ENCODE results near the gene CEP135.

CEP135 gene

DNA sequence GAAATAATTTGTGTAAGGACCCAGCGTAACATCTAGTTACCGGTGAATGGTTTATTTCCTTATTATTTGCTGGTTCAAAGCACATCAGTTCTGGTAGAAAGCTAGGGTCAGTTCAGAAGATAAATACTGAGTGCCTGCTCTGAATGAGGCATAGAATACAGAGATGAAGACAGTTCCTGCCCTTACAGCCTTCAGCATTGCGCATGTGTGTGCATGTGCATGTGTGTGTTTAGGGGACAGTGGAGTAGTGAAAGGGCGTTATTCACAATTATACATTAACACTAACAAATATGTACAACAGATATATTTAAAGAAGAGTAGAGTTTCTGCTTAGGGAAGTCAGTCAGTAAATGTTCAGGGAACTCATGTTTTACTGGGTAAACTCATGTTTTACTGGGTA lies 29.1 kb downstream of the CEP135 start:
- no peak for DNase-seq (ENCODE audit: low read depth)
- H3K36me3 ChIP-seq (ENCODE audit: control insufficient read depth, insufficient read depth, low read length, severe bottlenecking): peaks cover 6% of the 10 kb centered on the region

GRCh38 chr4:55979562-55979961 lies 30.8 kb downstream of the CEP135 start:
- Histone ChIP-seq H3K9ac (ENCODE audit: low read length) (no peak overlapping the region), H3K27me3 (replicated peaks; ENCODE audit: control insufficient read depth, insufficient read depth, low read length) (no peaks in the 10 kb centered on the region), H3K36me3 (ENCODE audit: control insufficient read depth, insufficient read depth, low read length, severe bottlenecking) (peaks cover 9% of the 10 kb centered on the region), H3K4me3 (ENCODE audit: low read length) (no peak overlapping the region), H3K4me1 (ENCODE audit: control insufficient read depth, insufficient read depth, low read length) (no peaks in the 10 kb centered on the region), H3K9me3 (ENCODE audit: control insufficient read depth, low read length) (no peaks in the 10 kb centered on the region)
- DNase-seq (ENCODE audit: low read depth): no peak

More for the DNA sequence above, 29.1 kb downstream of the CEP135 start:
- no peak overlapping the region for H3K4me3 ChIP-seq (ENCODE audit: low read length)
- no peaks in the 10 kb centered on the region for H3K9me3 ChIP-seq (ENCODE audit: control insufficient read depth, low read length)
- H3K9ac ChIP-seq (ENCODE audit: low read length): no peak overlapping the region
- H3K27me3 ChIP-seq (replicated peaks; ENCODE audit: control insufficient read depth, insufficient read depth, low read length): no peaks in the 10 kb centered on the region
- H3K4me1 ChIP-seq (ENCODE audit: control insufficient read depth, insufficient read depth, low read length): no peaks in the 10 kb centered on the region

- no peak for DNase-seq (ENCODE audit: low read depth)
- peaks cover 12% of the 10 kb centered on the region for H3K36me3 ChIP-seq (ENCODE audit: control insufficient read depth, insufficient read depth, low read length, severe bottlenecking)
Observed at GRCh38 chr4:55980725-55981124, 32.0 kb downstream of the CEP135 start.

GRCh38 chr4:55982976-55983375 lies 34.2 kb downstream of the CEP135 start:
- Histone ChIP-seq H3K4me3 (ENCODE audit: low read length) (no peak overlapping the region), H3K4me1 (ENCODE audit: control insufficient read depth, insufficient read depth, low read length) (no peaks in the 10 kb centered on the region), H3K27me3 (replicated peaks; ENCODE audit: control insufficient read depth, insufficient read depth, low read length) (no peaks in the 10 kb centered on the region)

More at GRCh38 chr4:55980725-55981124, 32.0 kb downstream of the CEP135 start:
- H3K27me3 ChIP-seq (replicated peaks; ENCODE audit: control insufficient read depth, insufficient read depth, low read length): no peaks in the 10 kb centered on the region
- H3K4me3 ChIP-seq (ENCODE audit: low read length): no peak overlapping the region
- no peak overlapping the region for H3K9ac ChIP-seq (ENCODE audit: low read length)
- H3K4me1 ChIP-seq (ENCODE audit: control insufficient read depth, insufficient read depth, low read length): no peaks in the 10 kb centered on the region
- no peaks in the 10 kb centered on the region for H3K9me3 ChIP-seq (ENCODE audit: control insufficient read depth, low read length)

DNA sequence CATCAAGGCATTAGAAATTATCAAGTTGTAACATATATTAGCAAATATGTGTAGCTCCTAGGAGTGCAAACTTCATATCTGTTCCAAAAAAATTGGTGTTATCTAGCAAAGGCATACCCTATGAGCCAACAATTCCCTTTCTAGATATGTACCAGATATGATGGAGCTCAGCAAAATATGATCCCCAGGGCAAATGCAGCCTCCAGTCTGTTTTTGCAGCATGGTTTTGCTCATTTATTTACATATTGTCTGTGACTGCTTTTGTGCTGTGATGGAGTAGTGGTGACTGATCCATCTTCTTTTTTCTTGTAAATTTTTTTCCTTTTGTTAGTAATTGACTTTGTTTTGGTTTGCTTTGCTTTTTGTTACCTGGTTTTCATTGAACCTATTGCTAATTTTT lies 41.0 kb downstream of the CEP135 start:
- Histone ChIP-seq H3K9ac (ENCODE audit: low read length) (no peak overlapping the region), H3K36me3 (ENCODE audit: control insufficient read depth, insufficient read depth, low read length, severe bottlenecking) (peaks cover 11% of the 10 kb centered on the region), H3K9me3 (ENCODE audit: control insufficient read depth, low read length) (no peaks in the 10 kb centered on the region), H3K27me3 (replicated peaks; ENCODE audit: control insufficient read depth, insufficient read depth, low read length) (no peaks in the 10 kb centered on the region), H3K4me1 (ENCODE audit: control insufficient read depth, insufficient read depth, low read length) (no peaks in the 10 kb centered on the region), H3K4me3 (ENCODE audit: low read length) (no peak overlapping the region)
- DNase-seq (ENCODE audit: low read depth): peak; percentile 1

More at GRCh38 chr4:55982976-55983375, 34.2 kb downstream of the CEP135 start:
- Histone ChIP-seq H3K36me3 (ENCODE audit: control insufficient read depth, insufficient read depth, low read length, severe bottlenecking) (peaks cover 18% of the 10 kb centered on the region), H3K9ac (ENCODE audit: low read length) (no peak overlapping the region), H3K9me3 (ENCODE audit: control insufficient read depth, low read length) (no peaks in the 10 kb centered on the region)
- no peak for DNase-seq (ENCODE audit: low read depth)

DNA sequence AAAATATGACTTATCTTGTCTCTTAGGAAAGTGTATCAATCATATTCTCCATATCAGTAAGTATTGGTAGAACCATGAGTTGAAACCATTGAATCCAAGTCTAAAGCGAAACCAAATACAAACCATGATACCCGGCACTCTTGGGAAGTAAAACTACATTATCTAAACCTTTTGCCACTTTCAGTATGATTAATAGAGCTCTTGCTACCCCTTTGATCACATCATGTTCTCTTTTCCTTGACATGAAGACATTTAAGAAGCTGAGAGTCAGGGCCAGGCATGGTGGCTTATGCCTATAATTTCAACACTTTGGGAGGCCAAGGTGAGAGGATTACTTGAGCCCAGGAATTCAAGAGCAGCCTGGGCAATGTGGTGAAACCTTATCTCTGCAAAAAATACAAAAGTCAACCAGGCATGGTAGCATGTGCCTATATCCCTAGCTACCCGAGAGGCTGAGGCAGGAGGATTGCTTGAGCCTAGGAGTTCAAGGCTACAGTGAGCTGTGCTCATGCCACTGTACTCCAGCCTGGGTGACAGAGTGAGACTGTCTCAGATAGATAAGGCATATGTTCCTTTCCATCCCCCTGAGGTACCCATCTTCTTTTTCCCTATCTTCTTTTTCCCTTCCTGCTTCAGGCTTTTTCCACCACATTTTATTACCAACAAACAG lies 45.4 kb downstream of the CEP135 start:
- Histone ChIP-seq H3K36me3 (ENCODE audit: control insufficient read depth, insufficient read depth, low read length, severe bottlenecking) (peaks cover 4% of the 10 kb centered on the region), H3K27me3 (replicated peaks; ENCODE audit: control insufficient read depth, insufficient read depth, low read length) (no peaks in the 10 kb centered on the region), H3K4me1 (ENCODE audit: control insufficient read depth, insufficient read depth, low read length) (no peaks in the 10 kb centered on the region), H3K4me3 (ENCODE audit: low read length) (no peak overlapping the region), H3K9ac (ENCODE audit: low read length) (no peak overlapping the region), H3K9me3 (ENCODE audit: control insufficient read depth, low read length) (no peaks in the 10 kb centered on the region)
- no peak for DNase-seq (ENCODE audit: low read depth)

DNA sequence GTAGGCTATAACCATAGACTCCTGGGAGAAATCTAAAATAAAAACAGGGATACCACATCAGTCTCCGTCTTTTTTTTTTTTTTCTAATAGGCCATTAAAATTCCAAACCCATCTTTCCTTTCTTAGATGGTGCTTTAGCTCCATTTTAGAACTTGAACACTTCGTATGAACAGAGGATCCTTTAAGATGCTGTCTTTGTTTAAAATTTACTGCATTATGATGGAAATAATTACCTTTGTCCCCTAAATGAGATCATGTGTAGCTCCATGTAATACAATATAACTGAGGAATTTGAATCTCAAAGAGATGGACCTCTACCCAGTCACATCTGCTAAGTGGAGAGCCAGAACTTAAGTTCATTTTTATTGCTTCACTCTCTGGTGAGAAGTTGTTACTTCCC lies 47.9 kb downstream of the CEP135 start:
- H3K27me3 ChIP-seq (replicated peaks; ENCODE audit: control insufficient read depth, insufficient read depth, low read length): no peaks in the 10 kb centered on the region
- H3K36me3 ChIP-seq (ENCODE audit: control insufficient read depth, insufficient read depth, low read length, severe bottlenecking): peaks cover 20% of the 10 kb centered on the region

GRCh38 chr4:56003606-56004005 lies 54.9 kb downstream of the CEP135 start:
- H3K36me3 ChIP-seq (ENCODE audit: control insufficient read depth, insufficient read depth, low read length, severe bottlenecking): peaks cover 26% of the 10 kb centered on the region

More for the DNA sequence above, 47.9 kb downstream of the CEP135 start:
- Histone ChIP-seq H3K4me3 (ENCODE audit: low read length) (no peak overlapping the region), H3K9ac (ENCODE audit: low read length) (no peak overlapping the region), H3K9me3 (ENCODE audit: control insufficient read depth, low read length) (no peaks in the 10 kb centered on the region), H3K4me1 (ENCODE audit: control insufficient read depth, insufficient read depth, low read length) (no peaks in the 10 kb centered on the region)
- no peak for DNase-seq (ENCODE audit: low read depth)

GRCh38 chr4:56004235-56004634 lies 55.5 kb downstream of the CEP135 start:
- no peak for DNase-seq (ENCODE audit: low read depth)
- no peak overlapping the region for H3K9ac ChIP-seq (ENCODE audit: low read length)
- H3K4me1 ChIP-seq (ENCODE audit: control insufficient read depth, insufficient read depth, low read length): no peaks in the 10 kb centered on the region
- no peaks in the 10 kb centered on the region for H3K9me3 ChIP-seq (ENCODE audit: control insufficient read depth, low read length)
- H3K36me3 ChIP-seq (ENCODE audit: control insufficient read depth, insufficient read depth, low read length, severe bottlenecking): peaks cover 24% of the 10 kb centered on the region
- H3K27me3 ChIP-seq (replicated peaks; ENCODE audit: control insufficient read depth, insufficient read depth, low read length): no peaks in the 10 kb centered on the region
- no peak overlapping the region for H3K4me3 ChIP-seq (ENCODE audit: low read length)

More at GRCh38 chr4:56003606-56004005, 54.9 kb downstream of the CEP135 start:
- no peaks in the 10 kb centered on the region for H3K4me1 ChIP-seq (ENCODE audit: control insufficient read depth, insufficient read depth, low read length)
- H3K27me3 ChIP-seq (replicated peaks; ENCODE audit: control insufficient read depth, insufficient read depth, low read length): no peaks in the 10 kb centered on the region
- H3K4me3 ChIP-seq (ENCODE audit: low read length): no peak overlapping the region
- no peak overlapping the region for H3K9ac ChIP-seq (ENCODE audit: low read length)
- H3K9me3 ChIP-seq (ENCODE audit: control insufficient read depth, low read length): no peaks in the 10 kb centered on the region
- no peak for DNase-seq (ENCODE audit: low read depth)

DNA sequence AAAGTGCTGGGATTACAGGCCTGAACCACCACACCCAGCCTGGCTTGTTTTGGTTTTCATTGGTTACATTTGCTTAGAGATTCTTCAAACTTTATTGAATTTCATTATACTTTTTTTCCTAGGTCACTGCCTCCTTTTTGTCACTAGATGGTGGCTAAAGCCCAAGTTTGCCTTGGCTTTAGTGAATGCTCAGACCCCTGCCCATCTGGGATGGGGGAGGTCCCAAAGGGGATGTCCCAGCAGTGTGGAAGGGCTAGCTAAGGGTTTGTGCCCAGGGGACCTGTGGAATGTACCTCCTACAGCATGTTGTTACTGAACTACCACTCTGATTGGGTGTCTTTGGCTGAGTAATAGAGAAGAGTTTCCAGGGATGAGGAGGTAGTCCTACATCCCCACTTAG lies 58.4 kb downstream of the CEP135 start:
- Histone ChIP-seq H3K9ac (ENCODE audit: low read length) (no peak overlapping the region), H3K4me1 (ENCODE audit: control insufficient read depth, insufficient read depth, low read length) (no peaks in the 10 kb centered on the region), H3K27me3 (replicated peaks; ENCODE audit: control insufficient read depth, insufficient read depth, low read length) (no peaks in the 10 kb centered on the region), H3K9me3 (ENCODE audit: control insufficient read depth, low read length) (no peaks in the 10 kb centered on the region), H3K4me3 (ENCODE audit: low read length) (no peak overlapping the region), H3K36me3 (ENCODE audit: control insufficient read depth, insufficient read depth, low read length, severe bottlenecking) (peaks cover 18% of the 10 kb centered on the region)
- no peak for DNase-seq (ENCODE audit: low read depth)

- no peak overlapping the region for H3K9ac ChIP-seq (ENCODE audit: low read length)
- H3K4me3 ChIP-seq (ENCODE audit: low read length): no peak overlapping the region
- DNase-seq (ENCODE audit: low read depth): no peak
- no peaks in the 10 kb centered on the region for H3K4me1 ChIP-seq (ENCODE audit: control insufficient read depth, insufficient read depth, low read length)
- H3K9me3 ChIP-seq (ENCODE audit: control insufficient read depth, low read length): no peaks in the 10 kb centered on the region
- no peaks in the 10 kb centered on the region for H3K27me3 ChIP-seq (replicated peaks; ENCODE audit: control insufficient read depth, insufficient read depth, low read length)
- peaks cover 28% of the 10 kb centered on the region for H3K36me3 ChIP-seq (ENCODE audit: control insufficient read depth, insufficient read depth, low read length, severe bottlenecking)
Observed at GRCh38 chr4:56008206-56008605, 59.5 kb downstream of the CEP135 start.

DNA sequence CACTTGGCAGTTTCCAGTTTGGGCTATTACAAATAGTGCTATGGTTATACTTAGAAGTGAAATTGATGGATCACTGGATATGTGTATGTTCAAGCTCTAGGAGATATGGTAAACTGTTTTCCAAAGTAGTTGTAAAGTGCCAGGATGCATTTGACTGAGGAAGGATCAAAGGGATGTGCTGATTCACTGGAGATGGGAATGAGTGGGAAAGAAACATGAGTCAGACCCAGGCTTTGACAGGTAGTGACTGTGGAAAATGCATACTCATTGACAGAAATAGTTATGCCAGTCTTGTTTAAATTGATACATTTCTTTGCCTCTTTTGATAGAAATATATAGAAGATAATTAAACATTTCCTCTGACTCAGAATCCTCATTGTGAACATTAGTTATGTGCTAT lies 77.9 kb downstream of the CEP135 start:
- Histone ChIP-seq H3K9ac (ENCODE audit: low read length) (no peak overlapping the region), H3K9me3 (ENCODE audit: control insufficient read depth, low read length) (no peaks in the 10 kb centered on the region), H3K4me3 (ENCODE audit: low read length) (no peak overlapping the region), H3K36me3 (ENCODE audit: control insufficient read depth, insufficient read depth, low read length, severe bottlenecking) (peaks cover 15% of the 10 kb centered on the region), H3K4me1 (ENCODE audit: control insufficient read depth, insufficient read depth, low read length) (no peaks in the 10 kb centered on the region), H3K27me3 (replicated peaks; ENCODE audit: control insufficient read depth, insufficient read depth, low read length) (no peaks in the 10 kb centered on the region)
- DNase-seq (ENCODE audit: low read depth): no peak
